ENCODE data around the gene GPR160. TPM values are rescaled to one million over a fixed set of nuclear protein-coding genes. Genes with fewer than 3 reads are reported as not detected.

The GPR160 gene
- total and polyA plus RNA-seq, 9 of the 15 experiments (the other 6 are each of a cell fraction or from before 2014, with no cell fraction given): 1.3 to 10.5 (median 8.3) TPM

DNA sequence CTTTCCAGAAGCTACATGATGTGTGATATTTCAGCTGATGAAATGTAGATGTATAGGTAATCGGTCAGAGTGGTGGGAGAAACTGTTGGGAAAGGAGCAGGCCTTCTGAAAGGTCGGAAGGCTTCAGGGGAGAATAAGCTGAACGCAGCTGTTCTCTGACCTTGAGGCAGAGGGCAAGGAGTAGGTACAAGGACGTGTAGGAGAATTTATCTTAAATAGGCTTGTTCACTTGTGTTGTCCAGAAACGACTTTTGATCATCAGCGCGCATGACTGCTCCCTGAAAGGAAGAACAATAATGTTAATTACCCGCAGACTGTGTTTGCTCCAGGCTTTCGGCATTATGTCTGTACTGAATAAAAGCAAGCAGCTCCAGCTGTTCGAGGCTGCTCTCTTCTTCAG, 39.6 kb downstream of the GPR160 start:
- 58% methylated on average over 10 of the region's 10 CpGs for WGBS (ENCODE audit: insufficient coverage, low coverage, missing lambda C conversion rate)
- H3K4me2 ChIP-seq (ENCODE audit: insufficient read depth, low read length): no peak overlapping the region
- no peaks in the 10 kb centered on the region for H3K79me2 ChIP-seq (ENCODE audit: control insufficient read depth, insufficient read depth, low read length)
- no TSS peak for BruUV-seq (replicated peaks)
- H4K20me1 ChIP-seq (replicated peaks; ENCODE audit: control insufficient read depth, insufficient read depth, low read length): no peaks in the 10 kb centered on the region
- in situ Hi-C loops (cut with MboI): no loop called here
- H3K27ac ChIP-seq (ENCODE audit: extremely low read depth, low read depth, low read length): peak overlapping the region; percentile 41; the same call in 1 of the 3 replicates
- no peaks in the 10 kb centered on the region for H3K9me1 ChIP-seq (ENCODE audit: control insufficient read depth, insufficient read depth, low read length)
- peaks cover 0 to 14% of the 10 kb centered on the region in 2 experiments; a peak in 4 of 5 replicates for H3K4me1 ChIP-seq (replicated peaks in 1 of 2; ENCODE audit: control insufficient read depth in 2 of 2, insufficient read depth in 2 of 2, low read length in 2 of 2)
- no peak overlapping the region; a peak in 1 of 4 replicates for H3K9ac ChIP-seq (ENCODE audit: insufficient read depth in 1 of 2, low read depth in 2 of 2, low read length in 2 of 2)
- H3K9me3 ChIP-seq (replicated peaks; ENCODE audit: control insufficient read depth, insufficient read depth, low read depth, low read length): no peaks in the 10 kb centered on the region
- DNase-seq (ENCODE audit: extremely low read depth in 1 of 4, low spot score in 3 of 4): peak in 1 of 4 experiments; percentile 14
- ATAC-seq: no peak
- H3K36me3 ChIP-seq (ENCODE audit: control insufficient read depth, insufficient read depth, low read length): no peaks in the 10 kb centered on the region
- H3K27me3 ChIP-seq (ENCODE audit: control insufficient read depth in 2 of 2, insufficient read depth in 2 of 2, low read length in 2 of 2): no peaks in the 10 kb centered on the region
- ChIA-PET POLR2A (interaction anchor here (0.5 to 1.2 kb wide), 2 partner anchors 21 to 37 kb away, joined by 3 read pairs; no protein-coding TSS in a partner anchor), CTCF (ENCODE audit: low intra/inter-chr PET ratio) (no interaction called here)
- H3K4me3 ChIP-seq: no peak overlapping the region
- peak overlapping the region; percentile 58 for H2AFZ ChIP-seq (ENCODE audit: low read depth, low read length)
- FAIRE-seq: no peak
- intact Hi-C loops (cut with micrococcal nuclease): loop anchor here (5.0 to 10.0 kb wide), 2 partner anchors 227 to 335 kb away; no protein-coding TSS in a partner anchor
- TF ChIP-seq ZBTB8A (IDR thresholded peaks at IDR 0.05; ENCODE audit: partially characterized antibody): no peak
- TF ChIP-seq, protein P1, sequence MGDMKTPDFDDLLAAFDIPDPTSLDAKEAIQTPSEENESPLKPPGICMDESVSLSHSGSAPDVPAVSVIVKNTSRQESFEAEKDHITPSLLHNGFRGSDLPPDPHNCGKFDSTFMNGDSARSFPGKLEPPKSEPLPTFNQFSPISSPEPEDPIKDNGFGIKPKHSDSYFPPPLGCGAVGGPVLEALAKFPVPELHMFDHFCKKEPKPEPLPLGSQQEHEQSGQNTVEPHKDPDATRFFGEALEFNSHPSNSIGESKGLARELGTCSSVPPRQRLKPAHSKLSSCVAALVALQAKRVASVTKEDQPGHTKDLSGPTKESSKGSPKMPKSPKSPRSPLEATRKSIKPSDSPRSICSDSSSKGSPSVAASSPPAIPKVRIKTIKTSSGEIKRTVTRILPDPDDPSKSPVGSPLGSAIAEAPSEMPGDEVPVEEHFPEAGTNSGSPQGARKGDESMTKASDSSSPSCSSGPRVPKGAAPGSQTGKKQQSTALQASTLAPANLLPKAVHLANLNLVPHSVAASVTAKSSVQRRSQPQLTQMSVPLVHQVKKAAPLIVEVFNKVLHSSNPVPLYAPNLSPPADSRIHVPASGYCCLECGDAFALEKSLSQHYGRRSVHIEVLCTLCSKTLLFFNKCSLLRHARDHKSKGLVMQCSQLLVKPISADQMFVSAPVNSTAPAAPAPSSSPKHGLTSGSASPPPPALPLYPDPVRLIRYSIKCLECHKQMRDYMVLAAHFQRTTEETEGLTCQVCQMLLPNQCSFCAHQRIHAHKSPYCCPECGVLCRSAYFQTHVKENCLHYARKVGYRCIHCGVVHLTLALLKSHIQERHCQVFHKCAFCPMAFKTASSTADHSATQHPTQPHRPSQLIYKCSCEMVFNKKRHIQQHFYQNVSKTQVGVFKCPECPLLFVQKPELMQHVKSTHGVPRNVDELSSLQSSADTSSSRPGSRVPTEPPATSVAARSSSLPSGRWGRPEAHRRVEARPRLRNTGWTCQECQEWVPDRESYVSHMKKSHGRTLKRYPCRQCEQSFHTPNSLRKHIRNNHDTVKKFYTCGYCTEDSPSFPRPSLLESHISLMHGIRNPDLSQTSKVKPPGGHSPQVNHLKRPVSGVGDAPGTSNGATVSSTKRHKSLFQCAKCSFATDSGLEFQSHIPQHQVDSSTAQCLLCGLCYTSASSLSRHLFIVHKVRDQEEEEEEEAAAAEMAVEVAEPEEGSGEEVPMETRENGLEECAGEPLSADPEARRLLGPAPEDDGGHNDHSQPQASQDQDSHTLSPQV (IDR thresholded peaks at IDR 0.05): no peak
- TF ChIP-seq, protein P2, sequence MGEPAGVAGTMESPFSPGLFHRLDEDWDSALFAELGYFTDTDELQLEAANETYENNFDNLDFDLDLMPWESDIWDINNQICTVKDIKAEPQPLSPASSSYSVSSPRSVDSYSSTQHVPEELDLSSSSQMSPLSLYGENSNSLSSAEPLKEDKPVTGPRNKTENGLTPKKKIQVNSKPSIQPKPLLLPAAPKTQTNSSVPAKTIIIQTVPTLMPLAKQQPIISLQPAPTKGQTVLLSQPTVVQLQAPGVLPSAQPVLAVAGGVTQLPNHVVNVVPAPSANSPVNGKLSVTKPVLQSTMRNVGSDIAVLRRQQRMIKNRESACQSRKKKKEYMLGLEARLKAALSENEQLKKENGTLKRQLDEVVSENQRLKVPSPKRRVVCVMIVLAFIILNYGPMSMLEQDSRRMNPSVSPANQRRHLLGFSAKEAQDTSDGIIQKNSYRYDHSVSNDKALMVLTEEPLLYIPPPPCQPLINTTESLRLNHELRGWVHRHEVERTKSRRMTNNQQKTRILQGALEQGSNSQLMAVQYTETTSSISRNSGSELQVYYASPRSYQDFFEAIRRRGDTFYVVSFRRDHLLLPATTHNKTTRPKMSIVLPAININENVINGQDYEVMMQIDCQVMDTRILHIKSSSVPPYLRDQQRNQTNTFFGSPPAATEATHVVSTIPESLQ (CRISPR knock-in tag; IDR thresholded peaks at IDR 0.05): no peak
- no peak for TF ChIP-seq RB1 (IDR thresholded peaks at IDR 0.05; ENCODE audit: low read depth)
- TF ChIP-seq, protein P3, sequence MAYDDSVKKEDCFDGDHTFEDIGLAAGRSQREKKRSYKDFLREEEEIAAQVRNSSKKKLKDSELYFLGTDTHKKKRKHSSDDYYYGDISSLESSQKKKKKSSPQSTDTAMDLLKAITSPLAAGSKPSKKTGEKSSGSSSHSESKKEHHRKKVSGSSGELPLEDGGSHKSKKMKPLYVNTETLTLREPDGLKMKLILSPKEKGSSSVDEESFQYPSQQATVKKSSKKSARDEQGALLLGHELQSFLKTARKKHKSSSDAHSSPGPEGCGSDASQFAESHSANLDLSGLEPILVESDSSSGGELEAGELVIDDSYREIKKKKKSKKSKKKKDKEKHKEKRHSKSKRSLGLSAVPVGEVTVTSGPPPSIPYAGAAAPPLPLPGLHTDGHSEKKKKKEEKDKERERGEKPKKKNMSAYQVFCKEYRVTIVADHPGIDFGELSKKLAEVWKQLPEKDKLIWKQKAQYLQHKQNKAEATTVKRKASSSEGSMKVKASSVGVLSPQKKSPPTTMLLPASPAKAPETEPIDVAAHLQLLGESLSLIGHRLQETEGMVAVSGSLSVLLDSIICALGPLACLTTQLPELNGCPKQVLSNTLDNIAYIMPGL (CRISPR knock-in tag; IDR thresholded peaks at IDR 0.05): no peak
- no peak for TF ChIP-seq DPF2 (IDR thresholded peaks at IDR 0.05)
- no peak for TF ChIP-seq NR4A1 (CRISPR knock-in tag; IDR thresholded peaks at IDR 0.05)
- TF ChIP-seq NR4A1 (tag; IDR thresholded peaks at IDR 0.05): no peak
- TF ChIP-seq PCBP2 (IDR thresholded peaks at IDR 0.05; ENCODE audit: low read depth, low read length, poor library complexity, severe bottlenecking): no peak
- TF ChIP-seq, protein P4, sequence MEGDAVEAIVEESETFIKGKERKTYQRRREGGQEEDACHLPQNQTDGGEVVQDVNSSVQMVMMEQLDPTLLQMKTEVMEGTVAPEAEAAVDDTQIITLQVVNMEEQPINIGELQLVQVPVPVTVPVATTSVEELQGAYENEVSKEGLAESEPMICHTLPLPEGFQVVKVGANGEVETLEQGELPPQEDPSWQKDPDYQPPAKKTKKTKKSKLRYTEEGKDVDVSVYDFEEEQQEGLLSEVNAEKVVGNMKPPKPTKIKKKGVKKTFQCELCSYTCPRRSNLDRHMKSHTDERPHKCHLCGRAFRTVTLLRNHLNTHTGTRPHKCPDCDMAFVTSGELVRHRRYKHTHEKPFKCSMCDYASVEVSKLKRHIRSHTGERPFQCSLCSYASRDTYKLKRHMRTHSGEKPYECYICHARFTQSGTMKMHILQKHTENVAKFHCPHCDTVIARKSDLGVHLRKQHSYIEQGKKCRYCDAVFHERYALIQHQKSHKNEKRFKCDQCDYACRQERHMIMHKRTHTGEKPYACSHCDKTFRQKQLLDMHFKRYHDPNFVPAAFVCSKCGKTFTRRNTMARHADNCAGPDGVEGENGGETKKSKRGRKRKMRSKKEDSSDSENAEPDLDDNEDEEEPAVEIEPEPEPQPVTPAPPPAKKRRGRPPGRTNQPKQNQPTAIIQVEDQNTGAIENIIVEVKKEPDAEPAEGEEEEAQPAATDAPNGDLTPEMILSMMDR (IDR thresholded peaks at IDR 0.05 in 2 of 3, conservative IDR thresholded peaks at IDR 0.05 in 1 of 3; ENCODE audit: insufficient read depth in 2 of 3, low read depth in 1 of 3, low read length in 3 of 3): no peak
- no peak for TF ChIP-seq PHTF2 (CRISPR knock-in tag; IDR thresholded peaks at IDR 0.05)
- TF ChIP-seq RUNX1 (IDR thresholded peaks at IDR 0.05; ENCODE audit: low read depth): no peak
- TF ChIP-seq TRIM28 (IDR thresholded peaks at IDR 0.05): no peak

Measured in K562 (cell line).